ENCODE results near the gene PLEKHN1. TPM values are rescaled to one million over a fixed set of nuclear protein-coding genes. Genes with fewer than 3 reads are reported as not detected.

Gene PLEKHN1
- total RNA-seq (2014; rRNA removed; shearing (Covaris generic)) = 0.05 TPM in 1 of 2 replicates, not detected in the other
- not detected in 2 replicates for total RNA-seq (2022)
- percentile 14 among the genes with signal in this experiment for Bru-seq, nascent RNA
- percentile 14 among the genes with signal in this experiment for BruChase-seq, experiment 1, labeled RNA remaining after a 6-hour chase
- percentile 14 among the genes with signal in this experiment for BruChase-seq, experiment 2, labeled RNA remaining after a 2-hour chase
- long read RNA-seq = 0 reads

GRCh38 chr1:966135-966703 is at the start of gene PLEKHN1:
TSS of gene PLEKHN1 (plus strand) at chr1:966482. CDS start at chr1:966532, 50 bp downstream.
- ChIA-PET POLR2A (no interaction called here), CTCF (ENCODE audit: unreplicated experiment) (no interaction called here)
- Histone ChIP-seq H4K20me1 (ENCODE audit: insufficient read depth, low read length) (no peaks in the 10 kb centered on the region), H3K27ac (ENCODE audit: low read depth, low read length, poor library complexity, severe bottlenecking) (no peak within 1 kb of the TSS), H3K9me3 (ENCODE audit: low read length) (no peaks in the 10 kb centered on the region), H3K79me2 (ENCODE audit: insufficient read depth, low read depth, low read length) (no peaks in the 10 kb centered on the region), H3K9me2 (ENCODE audit: insufficient read depth, low read length) (no peaks in the 10 kb centered on the region), H3K4me1 (ENCODE audit: insufficient read depth, low read length, poor library complexity, severe bottlenecking) (peaks cover 4% of the 10 kb centered on the region), H3K4me3 (ENCODE audit: low read depth, low read length, poor library complexity, severe bottlenecking) (peak within 1 kb of the TSS; percentile 22), H2AFZ (ENCODE audit: low read length) (no peak within 1 kb of the TSS), H3K36me3 (ENCODE audit: insufficient read depth, low read length) (no peaks in the 10 kb centered on the region), H3K4me2 (ENCODE audit: low read length) (peak within 1 kb of the TSS; percentile 57; the same call in 1 of the 2 replicates)
- no TSS peak for BruUV-seq (replicated peaks)
- intact Hi-C loops (cut with micrococcal nuclease; ENCODE audit: unreplicated experiment) = no loop called here
- TF ChIP-seq EZH2phosphoT487 (IDR thresholded peaks at IDR 0.05; ENCODE audit: borderline replicate concordance, low read depth, low read length) = no peak
- TF ChIP-seq, protein P1, sequence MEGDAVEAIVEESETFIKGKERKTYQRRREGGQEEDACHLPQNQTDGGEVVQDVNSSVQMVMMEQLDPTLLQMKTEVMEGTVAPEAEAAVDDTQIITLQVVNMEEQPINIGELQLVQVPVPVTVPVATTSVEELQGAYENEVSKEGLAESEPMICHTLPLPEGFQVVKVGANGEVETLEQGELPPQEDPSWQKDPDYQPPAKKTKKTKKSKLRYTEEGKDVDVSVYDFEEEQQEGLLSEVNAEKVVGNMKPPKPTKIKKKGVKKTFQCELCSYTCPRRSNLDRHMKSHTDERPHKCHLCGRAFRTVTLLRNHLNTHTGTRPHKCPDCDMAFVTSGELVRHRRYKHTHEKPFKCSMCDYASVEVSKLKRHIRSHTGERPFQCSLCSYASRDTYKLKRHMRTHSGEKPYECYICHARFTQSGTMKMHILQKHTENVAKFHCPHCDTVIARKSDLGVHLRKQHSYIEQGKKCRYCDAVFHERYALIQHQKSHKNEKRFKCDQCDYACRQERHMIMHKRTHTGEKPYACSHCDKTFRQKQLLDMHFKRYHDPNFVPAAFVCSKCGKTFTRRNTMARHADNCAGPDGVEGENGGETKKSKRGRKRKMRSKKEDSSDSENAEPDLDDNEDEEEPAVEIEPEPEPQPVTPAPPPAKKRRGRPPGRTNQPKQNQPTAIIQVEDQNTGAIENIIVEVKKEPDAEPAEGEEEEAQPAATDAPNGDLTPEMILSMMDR (conservative IDR thresholded peaks at IDR 0.05; ENCODE audit: low read length) = no peak
- no peak for DNase-seq (ENCODE audit: low spot score)

DNA sequence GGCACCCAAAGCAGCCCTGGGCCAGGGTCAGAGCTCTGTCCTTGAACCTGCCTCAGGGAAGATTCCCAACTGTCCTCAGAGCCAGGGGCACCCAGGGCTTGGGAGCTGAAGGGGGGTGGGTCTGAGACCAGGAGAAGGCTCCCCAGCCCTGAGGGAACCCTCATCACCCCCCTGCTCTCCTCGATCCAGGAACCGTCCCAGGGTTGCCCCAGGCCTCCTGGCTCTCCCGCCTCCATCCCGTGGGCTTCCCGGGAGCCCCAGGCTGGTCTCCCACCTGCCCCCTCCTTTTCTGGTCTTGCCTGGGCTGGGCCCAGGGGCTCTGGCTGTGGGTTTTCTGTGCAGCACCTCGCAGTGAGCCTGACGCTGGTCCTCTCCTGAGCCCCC is 49.2 kb upstream of the PLEKHN1 start:
- no peaks in the 10 kb centered on the region for H3K9me2 ChIP-seq (ENCODE audit: insufficient read depth, low read length)
- H3K4me2 ChIP-seq (ENCODE audit: low read length) = no peak overlapping the region
- intact Hi-C loops (cut with micrococcal nuclease; ENCODE audit: unreplicated experiment) = no loop called here
- ChIA-PET POLR2A (no interaction called here), CTCF (ENCODE audit: unreplicated experiment) (no interaction called here)
- DNase-seq (ENCODE audit: low spot score) = no peak
- H4K20me1 ChIP-seq (ENCODE audit: insufficient read depth, low read length) = no peaks in the 10 kb centered on the region
- BruUV-seq (replicated peaks) = no TSS peak
- H3K27ac ChIP-seq (ENCODE audit: low read depth, low read length, poor library complexity, severe bottlenecking) = no peak overlapping the region
- no peak overlapping the region for H3K4me3 ChIP-seq (ENCODE audit: low read depth, low read length, poor library complexity, severe bottlenecking)
- no peaks in the 10 kb centered on the region for H3K36me3 ChIP-seq (ENCODE audit: insufficient read depth, low read length)
- H3K9me3 ChIP-seq (ENCODE audit: low read length) = no peaks in the 10 kb centered on the region
- no peaks in the 10 kb centered on the region for H3K79me2 ChIP-seq (ENCODE audit: insufficient read depth, low read depth, low read length)
- peaks cover 18% of the 10 kb centered on the region for H3K4me1 ChIP-seq (ENCODE audit: insufficient read depth, low read length, poor library complexity, severe bottlenecking)
- H2AFZ ChIP-seq (ENCODE audit: low read length) = no peak overlapping the region
- TF ChIP-seq EZH2phosphoT487 (IDR thresholded peaks at IDR 0.05; ENCODE audit: borderline replicate concordance, low read depth, low read length) = no peak
- TF ChIP-seq, protein P1 (conservative IDR thresholded peaks at IDR 0.05; ENCODE audit: low read length) = no peak

GRCh38 chr1:917466-918091 is 48.7 kb upstream of the PLEKHN1 start:
- no peak overlapping the region for H3K27ac ChIP-seq (ENCODE audit: low read depth, low read length, poor library complexity, severe bottlenecking)
- ChIA-PET CTCF (ENCODE audit: unreplicated experiment) (no interaction called here), POLR2A (no interaction called here)
- no peaks in the 10 kb centered on the region for H3K9me2 ChIP-seq (ENCODE audit: insufficient read depth, low read length)
- H3K9me3 ChIP-seq (ENCODE audit: low read length) = no peaks in the 10 kb centered on the region
- no peaks in the 10 kb centered on the region for H4K20me1 ChIP-seq (ENCODE audit: insufficient read depth, low read length)
- peaks cover 18% of the 10 kb centered on the region for H3K4me1 ChIP-seq (ENCODE audit: insufficient read depth, low read length, poor library complexity, severe bottlenecking)
- no peaks in the 10 kb centered on the region for H3K79me2 ChIP-seq (ENCODE audit: insufficient read depth, low read depth, low read length)
- no peak for DNase-seq (ENCODE audit: low spot score)
- no TSS peak for BruUV-seq (replicated peaks)
- H3K36me3 ChIP-seq (ENCODE audit: insufficient read depth, low read length) = no peaks in the 10 kb centered on the region
- TF ChIP-seq, protein P1 (conservative IDR thresholded peaks at IDR 0.05; ENCODE audit: low read length) = no peak
- no peak for TF ChIP-seq EZH2phosphoT487 (IDR thresholded peaks at IDR 0.05; ENCODE audit: borderline replicate concordance, low read depth, low read length)
- intact Hi-C loops (cut with micrococcal nuclease; ENCODE audit: unreplicated experiment) = no loop called here
- H2AFZ ChIP-seq (ENCODE audit: low read length) = no peak overlapping the region
- H3K4me2 ChIP-seq (ENCODE audit: low read length) = no peak overlapping the region
- H3K4me3 ChIP-seq (ENCODE audit: low read depth, low read length, poor library complexity, severe bottlenecking) = no peak overlapping the region
